PFSK-1 (cell line): ENCODE results near the gene CTIF.

Experiments used
- FOXP2 ChIP-seq: optimal IDR thresholded peaks from 2 replicates; pipeline ENCODE3; 2011; ENCODE audit warnings: borderline replicate concordance, control low read depth, inconsistent platforms; ENCODE audit not compliant: insufficient read depth; ENCODE audit errors: extremely low read length, extremely low read depth
- POLR2AphosphoS5 ChIP-seq: IDR thresholded peaks from 2 replicates; pipeline ENCODE4 v1.6.1; 2012; ENCODE audit warnings: low read depth, mild to moderate bottlenecking, control low read depth, low read length, moderate library complexity
- SIN3A ChIP-seq: IDR thresholded peaks from 2 replicates; pipeline ENCODE4 v1.6.1; 2012; ENCODE audit warnings: mild to moderate bottlenecking, low read length, moderate library complexity, borderline replicate concordance; ENCODE audit not compliant: insufficient read depth
- TAF1 ChIP-seq: IDR thresholded peaks from 2 replicates; pipeline ENCODE4 v1.6.1; 2012; ENCODE audit warnings: low read length, control low read depth, borderline replicate concordance; ENCODE audit not compliant: insufficient read depth
- TF ChIP-seq, protein P1 (sequence below), 2 experiments: IDR thresholded peaks; 2 replicates each; pipeline versions ENCODE4 v1.6.1 to v1.8.0; 2011 to 2012; ENCODE audit warnings: low read depth in 2 of 2, low read length in 2 of 2, control low read depth in 1 of 2, inconsistent platforms in 1 of 2, mild to moderate bottlenecking in 1 of 2, moderate library complexity in 1 of 2; ENCODE audit not compliant: insufficient read depth in 1 of 2

Gene CTIF

DNA sequence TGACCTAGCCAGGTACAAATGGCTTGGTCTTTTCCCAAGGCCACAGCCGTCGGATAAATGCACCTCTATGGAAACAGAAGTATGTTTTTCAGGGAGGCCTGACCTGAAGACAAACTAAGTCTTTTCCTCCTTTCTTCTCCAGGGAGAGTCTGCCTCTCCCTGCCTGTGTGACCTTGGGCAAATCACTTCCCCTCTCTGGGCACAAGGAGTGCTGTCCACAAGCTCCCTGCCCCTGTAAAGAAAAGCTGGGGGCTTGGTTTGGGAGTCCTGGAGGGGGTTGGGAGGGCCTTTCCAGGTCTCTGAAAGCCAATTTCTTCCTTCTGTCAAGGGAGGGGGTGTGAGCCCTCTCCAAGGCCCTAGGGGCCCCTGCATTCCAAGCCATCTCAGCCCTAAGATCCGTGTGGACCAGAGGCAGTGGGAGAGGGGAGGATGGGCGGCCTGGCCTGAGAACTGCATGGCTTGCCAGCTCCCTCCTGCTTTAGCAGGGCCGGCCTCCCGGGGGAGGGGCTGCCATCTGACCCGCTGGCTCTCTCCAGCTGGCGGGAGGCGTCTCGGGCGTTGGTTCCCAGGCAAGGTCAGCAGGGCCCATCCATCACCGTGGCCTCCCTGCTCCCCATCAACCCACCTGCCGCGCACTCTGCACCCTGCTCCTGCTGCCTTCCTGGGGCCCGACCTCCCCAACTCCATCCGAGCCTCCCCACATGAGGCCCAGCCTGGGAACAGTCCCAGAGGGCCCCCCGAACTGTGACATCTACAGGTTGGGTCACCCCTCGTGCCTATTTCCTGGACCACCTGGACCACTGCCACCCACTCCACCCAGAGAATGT, 350.5 kb downstream of the CTIF start:
- TF ChIP-seq POLR2AphosphoS5, result no peak
- no peak for TF ChIP-seq TAF1
- TF ChIP-seq, protein P1, sequence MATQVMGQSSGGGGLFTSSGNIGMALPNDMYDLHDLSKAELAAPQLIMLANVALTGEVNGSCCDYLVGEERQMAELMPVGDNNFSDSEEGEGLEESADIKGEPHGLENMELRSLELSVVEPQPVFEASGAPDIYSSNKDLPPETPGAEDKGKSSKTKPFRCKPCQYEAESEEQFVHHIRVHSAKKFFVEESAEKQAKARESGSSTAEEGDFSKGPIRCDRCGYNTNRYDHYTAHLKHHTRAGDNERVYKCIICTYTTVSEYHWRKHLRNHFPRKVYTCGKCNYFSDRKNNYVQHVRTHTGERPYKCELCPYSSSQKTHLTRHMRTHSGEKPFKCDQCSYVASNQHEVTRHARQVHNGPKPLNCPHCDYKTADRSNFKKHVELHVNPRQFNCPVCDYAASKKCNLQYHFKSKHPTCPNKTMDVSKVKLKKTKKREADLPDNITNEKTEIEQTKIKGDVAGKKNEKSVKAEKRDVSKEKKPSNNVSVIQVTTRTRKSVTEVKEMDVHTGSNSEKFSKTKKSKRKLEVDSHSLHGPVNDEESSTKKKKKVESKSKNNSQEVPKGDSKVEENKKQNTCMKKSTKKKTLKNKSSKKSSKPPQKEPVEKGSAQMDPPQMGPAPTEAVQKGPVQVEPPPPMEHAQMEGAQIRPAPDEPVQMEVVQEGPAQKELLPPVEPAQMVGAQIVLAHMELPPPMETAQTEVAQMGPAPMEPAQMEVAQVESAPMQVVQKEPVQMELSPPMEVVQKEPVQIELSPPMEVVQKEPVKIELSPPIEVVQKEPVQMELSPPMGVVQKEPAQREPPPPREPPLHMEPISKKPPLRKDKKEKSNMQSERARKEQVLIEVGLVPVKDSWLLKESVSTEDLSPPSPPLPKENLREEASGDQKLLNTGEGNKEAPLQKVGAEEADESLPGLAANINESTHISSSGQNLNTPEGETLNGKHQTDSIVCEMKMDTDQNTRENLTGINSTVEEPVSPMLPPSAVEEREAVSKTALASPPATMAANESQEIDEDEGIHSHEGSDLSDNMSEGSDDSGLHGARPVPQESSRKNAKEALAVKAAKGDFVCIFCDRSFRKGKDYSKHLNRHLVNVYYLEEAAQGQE (IDR thresholded peaks at IDR 0.05; ENCODE audit: insufficient read depth in 1 of 2, low read depth in 2 of 2, low read length in 2 of 2), result no peak
- TF ChIP-seq FOXP2, result no peak
- no peak for TF ChIP-seq SIN3A

DNA sequence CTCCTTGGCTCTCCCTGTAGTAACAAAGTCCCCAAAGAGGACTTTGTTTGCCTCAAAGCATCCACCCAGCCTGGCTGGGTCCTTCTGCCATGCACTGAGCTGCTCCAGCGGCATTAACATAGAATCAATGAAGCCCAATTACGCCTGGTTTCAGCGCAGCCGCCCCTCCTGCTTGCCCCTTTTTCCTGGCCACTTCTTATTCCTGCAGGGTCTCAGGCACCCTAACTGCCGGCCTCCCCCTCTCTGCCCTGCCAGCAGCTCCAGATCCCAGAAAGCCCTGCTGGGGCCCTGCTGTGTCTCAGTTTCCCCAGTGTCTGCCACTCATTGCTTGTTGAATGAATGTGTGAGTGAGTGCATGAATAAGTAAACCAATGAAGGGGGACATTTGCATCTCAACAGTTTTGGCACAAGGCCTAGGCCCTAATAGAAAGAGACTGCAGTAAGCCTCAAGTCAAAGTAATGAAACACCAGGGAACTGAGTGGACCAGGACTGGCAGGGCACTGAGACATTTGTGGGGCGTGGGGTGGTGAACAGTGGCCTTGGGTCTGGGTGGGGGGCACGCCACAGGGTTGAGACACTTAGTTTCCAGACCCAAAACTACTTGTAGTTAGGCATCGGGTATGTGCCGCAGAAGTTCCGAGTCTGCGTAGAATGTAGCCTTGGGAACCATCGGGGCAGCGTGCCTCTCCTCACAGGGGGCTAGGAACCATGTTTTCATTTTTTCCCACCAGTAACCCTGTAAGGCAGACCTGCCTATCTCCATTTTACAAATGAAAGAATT, 351.3 kb downstream of the CTIF start:
- no peak for TF ChIP-seq POLR2AphosphoS5
- TF ChIP-seq TAF1, result no peak
- TF ChIP-seq, protein P1 (IDR thresholded peaks at IDR 0.05; ENCODE audit: insufficient read depth in 1 of 2, low read depth in 2 of 2, low read length in 2 of 2), result no peak
- TF ChIP-seq FOXP2, result no peak
- no peak for TF ChIP-seq SIN3A

DNA sequence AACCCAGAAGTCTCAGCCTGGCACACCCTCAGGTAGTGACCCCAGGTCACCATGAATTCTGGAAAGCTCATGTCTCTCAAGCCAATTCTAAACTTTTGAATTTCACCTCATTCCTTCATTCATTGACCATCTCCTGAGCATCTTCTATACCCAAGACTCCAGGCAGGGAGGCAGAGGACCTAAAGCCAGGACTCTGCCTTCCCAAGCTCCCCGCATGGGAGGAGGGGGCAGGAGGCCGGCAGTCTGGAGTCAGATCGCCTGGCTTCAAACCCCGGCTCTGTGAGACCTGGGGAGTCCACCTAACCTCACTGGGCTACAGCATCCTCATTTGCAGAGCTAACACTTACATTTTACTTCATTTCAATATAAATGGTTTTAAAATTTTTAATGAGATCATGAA, 352.9 kb downstream of the CTIF start:
- TF ChIP-seq SIN3A (no peak), TAF1 (no peak), POLR2AphosphoS5 (no peak), FOXP2 (no peak)
- TF ChIP-seq, protein P1 (IDR thresholded peaks at IDR 0.05; ENCODE audit: insufficient read depth in 1 of 2, low read depth in 2 of 2, low read length in 2 of 2), result no peak

DNA sequence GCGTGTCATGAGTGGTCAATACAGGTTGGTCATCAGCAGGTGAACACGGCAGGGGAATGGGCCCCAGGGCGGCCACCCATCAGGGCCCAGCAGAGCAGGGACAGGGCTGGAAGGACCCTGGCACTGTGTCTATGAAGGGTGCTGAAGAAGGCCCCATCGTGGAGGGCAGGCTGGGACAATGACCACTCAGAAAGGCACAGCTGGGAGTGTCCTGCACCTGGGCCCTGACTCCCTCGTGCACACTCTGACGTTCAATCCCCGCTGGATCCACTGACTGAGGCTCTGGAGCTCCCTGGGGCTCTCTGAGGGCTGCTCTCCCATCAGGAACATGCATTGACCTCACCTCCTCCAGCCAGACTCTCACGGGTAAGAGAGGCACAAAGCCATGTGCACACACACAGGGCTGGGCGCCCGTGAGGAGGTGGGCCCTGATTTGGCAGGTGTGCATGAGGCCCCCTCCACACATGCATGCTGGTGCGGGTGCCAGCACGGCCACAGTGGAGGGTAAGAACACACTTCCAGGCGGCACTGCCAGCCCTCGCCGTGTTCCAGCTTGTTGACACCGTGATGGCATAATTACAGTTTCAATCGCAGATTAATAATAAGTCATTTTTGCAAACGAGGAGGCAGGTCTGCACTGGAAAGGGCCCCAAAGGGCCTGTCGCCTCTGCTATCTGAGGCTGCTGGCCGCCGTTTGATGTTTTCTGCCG, 353.5 kb downstream of the CTIF start:
- TF ChIP-seq SIN3A, result no peak

DNA sequence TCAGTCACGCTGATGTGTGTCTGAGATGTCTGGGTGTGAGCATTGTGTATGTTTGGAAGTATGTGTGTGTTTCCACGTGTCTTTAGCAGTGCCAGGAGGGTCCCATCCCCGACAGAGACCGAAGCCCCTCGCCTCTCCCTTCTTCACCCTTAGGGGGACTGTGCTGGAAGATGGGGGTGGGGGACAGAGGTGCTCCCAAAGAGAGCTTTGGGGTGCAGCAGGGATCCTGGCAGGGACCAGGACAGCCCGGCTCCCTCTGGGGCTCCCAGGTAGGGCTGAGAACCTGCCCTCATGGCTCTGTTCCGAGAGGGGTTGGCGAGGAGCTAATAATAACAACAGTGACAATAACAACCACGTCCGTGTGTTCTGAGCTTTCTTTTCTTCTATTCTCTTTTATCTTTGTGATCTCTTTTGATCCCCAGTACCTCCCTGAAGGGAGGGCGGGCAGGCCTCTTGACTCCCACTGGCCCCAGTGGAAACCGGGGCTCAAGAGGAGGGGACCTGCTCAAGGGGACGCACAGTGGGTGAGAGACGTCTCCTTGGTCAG, 354.3 kb downstream of the CTIF start:
- TF ChIP-seq, protein P1 (IDR thresholded peaks at IDR 0.05; ENCODE audit: insufficient read depth in 1 of 2, low read depth in 2 of 2, low read length in 2 of 2), result no peak
- no peak for TF ChIP-seq POLR2AphosphoS5
- TF ChIP-seq SIN3A, result no peak
- TF ChIP-seq FOXP2, result no peak
- TF ChIP-seq TAF1, result no peak
